ENCODE measurements around the gene ITPK1.
"Not testable (repeated sequence)": the region's sequence is repeated elsewhere in the genome, so short reads cannot be mapped to it uniquely, and the experiment has no call there.

The ITPK1 gene

DNA sequence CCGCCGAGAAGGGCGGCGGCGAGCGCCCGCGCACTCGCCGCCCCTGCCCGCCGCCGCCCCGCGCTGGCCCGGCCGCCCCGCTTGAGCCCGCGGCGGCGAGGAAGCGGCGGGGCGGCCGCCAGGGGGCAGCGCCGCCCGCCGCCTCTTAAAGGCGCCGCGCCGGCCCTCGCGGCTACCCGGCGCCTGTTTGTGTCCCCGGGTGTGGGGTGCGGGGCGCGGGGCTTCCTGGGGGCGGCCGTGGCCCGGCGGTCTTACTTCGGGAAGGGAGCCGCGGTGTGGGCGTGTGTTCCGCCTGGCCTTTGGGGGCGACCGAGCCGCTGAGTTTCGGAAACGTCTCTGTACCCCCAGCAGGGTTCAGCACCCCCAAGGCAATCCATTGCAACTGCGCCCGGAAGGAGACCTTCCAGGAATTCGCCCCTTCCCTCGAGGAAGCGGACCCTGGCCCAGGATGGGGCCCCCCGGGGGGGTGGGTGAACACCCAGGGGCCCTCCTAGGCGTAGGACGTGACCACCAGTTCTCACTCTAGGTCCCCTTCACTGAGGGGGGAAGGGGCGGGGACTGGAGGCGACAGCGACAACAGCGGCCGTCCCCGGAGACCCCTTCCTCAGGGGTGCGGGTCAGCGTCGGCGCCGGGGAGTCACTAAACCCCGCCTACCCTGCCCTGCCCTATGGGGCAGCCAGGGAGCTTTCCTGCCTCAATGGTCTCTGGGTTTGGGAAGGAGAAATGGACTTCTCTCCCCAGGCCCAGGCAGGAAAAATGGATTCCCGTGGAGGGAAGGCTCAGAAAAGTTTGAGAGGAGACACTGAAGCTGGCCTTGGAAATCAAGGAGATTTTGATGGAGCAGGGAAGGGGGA is at the start of gene ITPK1:
ITPK1 (minus strand) TSS at position 105 of the 855 bp plus-strand sequence. CDS start 762 bp downstream, outside the sequence.
- DNase-seq: peak; percentile 65

DNA sequence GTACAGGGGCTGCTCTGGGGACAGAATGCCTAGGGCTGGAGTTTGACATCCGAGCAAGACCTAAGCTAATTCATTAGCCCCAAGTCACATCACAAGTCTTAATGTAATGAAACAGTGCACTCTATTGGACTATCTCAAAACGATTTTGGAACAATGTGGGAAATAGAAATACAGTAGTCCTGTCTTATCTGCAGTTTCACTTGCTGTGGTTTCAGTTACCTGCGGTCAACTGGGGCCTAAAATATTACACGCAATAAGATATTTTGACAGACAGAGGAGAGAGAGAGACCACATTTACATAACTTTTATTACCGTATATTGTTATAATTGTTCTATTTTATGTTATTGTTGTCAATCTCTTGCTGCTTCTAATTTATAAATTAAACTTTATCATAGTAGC is 47.8 kb upstream of the ITPK1 start:
- DNase-seq: no peak

DNA sequence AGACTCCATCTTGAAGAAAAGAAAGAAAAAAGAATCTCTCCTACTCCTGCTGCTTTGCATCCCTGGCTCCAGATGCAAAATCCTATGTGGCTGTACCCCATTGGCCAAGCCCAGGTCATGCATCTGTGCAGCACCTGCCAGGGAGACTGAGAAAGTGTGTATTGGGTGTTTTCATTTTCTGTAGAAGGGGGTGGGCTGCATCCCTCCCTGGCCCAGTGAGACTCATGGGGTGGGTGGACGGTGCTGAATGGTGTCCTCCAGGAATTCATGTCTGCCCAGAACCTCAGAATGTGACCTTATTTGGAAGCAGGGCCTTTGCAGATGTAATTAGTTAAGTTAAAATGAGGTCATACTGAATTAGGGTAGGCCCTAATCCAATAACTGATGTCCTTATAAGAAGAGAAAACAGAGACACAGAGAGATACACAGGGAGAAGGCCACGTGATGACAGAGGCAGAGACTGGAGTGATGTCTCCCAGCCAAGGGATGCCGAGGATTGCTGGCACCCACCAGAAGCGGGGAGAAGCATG is 45.8 kb upstream of the ITPK1 start:
- no peak for DNase-seq

DNA sequence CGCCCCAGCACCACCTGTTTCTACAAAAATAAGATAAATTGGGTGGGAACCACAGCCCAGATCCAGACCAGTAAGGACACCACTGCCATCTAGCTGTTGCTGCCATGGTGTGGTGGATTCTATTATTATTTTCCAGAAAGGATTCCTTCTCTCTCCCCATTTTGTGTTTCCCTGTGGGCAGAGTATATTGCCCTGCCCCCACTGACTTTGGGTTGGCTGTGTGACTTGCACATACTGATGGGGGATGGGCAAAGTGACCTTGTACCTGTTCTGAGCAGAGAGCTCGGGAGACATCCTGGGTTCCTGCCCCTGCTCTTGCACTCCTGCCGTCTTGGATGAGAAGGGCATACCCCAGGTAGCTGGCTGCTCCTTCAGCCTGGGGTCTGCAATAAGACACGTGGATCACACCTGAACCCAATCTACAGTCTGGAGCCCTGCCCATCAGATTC is 44.7 kb upstream of the ITPK1 start:
- DNase-seq: no peak

DNA sequence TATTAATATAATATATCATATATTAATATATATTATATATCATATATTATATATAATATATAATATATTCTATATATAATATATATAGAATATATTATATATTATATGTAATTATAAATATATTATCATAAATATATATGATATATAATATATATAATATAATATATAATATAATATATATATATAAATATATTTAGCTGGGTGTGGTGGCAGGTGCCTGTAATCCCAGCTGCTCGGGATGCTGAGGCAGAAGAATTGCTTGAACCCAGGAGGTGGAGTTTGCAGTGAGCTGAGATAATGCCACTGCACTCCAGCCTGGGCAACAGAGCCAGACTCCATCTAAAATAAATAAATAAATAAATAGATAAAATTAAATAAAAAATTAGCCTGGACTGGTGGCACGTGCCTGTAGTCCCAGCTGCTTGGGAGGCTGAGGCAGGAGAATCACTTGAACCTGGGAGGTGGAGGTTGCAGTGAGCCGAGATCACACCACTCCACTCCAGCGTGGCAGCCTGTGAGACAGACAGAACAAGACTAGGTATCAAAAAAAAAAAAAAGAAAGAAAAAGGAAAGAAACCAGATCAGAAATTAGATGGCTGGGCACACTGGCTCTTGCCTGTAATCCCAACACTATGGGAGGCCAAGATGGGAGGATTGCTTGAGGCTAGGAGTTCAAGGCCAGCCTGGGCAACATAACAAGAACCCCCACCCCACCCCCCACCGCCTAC is 44.1 kb upstream of the ITPK1 start:
- not testable (repeated sequence) for DNase-seq

DNA sequence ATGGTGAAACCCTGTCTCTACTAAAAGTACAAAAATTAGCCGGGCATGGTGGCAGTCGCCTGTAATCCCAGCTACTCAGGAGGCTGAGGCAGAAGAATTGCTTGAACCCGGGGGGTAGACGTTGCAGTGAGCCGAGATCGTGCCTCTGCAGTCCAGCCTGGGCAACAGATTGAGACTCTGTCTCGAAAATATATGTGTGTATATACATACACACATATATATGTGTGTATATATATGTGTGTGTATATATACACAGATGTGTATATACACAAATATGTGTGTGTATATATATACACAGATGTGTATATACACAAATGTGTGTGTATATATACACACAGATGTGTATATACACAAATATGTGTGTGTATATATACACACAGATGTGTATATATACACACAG is 42.6 kb upstream of the ITPK1 start:
- not testable (repeated sequence) for DNase-seq

DNA sequence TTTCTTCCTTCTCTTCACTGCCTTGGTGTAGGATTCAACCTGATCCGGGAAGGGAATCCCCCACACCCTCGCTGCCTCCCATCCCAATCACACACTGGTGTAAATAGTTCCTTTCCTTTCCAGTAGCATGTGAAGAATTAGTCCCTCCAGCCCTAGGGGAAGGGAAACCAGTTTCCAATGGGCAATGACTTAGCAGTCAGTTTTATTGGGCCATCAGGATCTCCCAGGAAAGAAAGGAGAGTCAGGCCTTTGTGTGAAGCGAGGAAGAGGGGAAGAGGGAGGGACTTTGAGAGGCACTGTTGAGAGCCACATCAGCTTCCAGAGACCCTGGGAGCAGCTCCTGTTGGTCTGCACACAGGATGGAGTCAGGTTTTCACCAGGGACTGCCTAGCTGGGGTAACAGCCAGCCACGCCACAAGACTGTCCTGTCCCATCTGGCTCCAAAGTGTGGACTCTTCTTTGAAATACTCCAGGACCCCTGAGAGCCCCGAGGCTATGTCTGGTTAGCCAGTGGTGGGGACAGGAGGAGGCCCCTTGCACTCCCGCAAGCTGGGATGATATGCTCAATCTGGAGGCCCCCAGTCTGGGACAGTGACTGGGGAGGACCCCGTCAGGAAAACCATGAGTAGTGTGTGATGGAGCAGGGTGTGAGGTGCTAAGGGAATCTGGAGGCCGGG is 41.1 kb upstream of the ITPK1 start:
- DNase-seq: no peak

DNA sequence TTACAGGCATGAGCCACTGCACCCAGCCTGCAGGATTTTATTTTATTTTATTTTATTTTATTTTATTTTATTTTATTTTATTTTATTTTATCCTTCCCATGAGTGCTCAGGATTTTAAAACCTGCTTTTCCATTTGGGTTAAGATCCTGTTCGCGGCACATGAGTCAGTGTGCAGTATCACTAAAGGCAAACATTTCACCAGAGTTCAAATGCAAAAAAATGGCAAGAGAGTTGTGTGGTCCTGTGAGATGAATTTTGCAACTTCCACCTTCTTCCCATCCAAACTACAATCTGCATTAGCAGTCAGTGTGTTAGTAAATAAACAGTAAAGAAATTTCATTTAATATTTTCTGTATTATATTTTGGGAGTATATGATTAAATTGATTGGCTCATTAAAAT is 39.9 kb upstream of the ITPK1 start:
- DNase-seq: no peak

DNA sequence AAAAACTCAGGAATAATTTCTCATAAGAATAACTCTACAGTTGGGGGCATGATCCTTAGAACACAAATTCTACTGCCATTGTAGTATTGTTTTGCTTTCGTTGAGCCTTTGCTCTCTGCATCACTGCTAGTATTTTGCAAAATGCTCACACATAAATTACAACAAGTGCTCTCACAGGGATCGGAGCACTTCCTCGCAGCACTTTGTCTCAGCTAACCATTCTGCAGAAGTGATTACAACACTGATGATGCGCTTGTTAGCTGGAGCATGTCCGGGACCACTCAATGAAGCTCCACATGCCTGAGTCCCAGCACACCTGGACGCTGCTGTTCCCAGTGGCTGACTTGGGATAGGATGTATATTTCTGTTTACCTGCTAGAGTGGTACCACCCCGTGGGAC is 37.4 kb upstream of the ITPK1 start:
- DNase-seq: no peak

DNA sequence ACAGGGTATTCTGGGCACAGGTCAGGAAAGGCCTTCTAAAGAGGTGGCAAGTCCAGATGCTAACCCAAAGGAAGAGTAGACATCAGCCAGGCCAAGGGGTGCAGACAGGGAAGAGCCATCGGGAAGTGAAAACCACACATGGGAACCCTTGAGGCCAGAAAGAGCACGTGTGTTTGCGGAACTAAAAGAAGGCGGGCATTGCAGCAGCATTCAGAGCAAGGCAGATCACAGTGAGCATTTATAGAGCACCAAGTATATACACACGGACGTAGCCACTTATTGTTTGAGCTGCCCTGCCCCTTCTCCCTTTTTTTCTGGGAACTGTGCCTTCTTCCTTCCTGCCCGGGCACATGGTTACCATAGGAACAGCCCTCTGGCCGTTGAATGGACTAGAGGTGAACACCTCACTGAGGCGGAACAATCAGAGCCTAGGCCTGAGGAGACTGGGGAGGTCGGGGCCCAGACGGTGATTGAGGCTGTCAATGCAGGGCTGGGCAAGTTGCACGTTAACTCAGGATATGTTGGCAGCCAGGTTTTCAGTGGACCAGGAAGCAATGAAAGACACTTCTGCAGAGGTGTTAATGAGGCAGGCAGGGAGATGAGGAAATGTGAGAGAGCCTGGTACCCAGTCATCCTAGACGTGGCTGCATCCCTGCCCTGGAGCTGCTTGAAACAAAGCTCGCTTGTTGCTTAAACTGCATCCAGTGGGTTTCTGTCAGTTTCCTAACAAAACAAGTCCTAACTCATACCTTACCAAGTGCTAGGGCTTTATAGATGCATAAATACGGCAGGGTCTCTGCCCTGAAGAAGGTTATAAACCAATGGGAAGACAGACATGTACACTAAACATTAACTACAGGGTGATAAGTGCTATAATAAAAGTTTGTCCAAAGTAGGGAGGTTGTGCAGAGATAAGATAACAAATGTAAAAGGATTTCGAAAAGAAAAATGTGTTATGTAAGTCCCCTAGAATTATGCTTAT is 34.8 kb upstream of the ITPK1 start:
- no peak for DNase-seq

DNA sequence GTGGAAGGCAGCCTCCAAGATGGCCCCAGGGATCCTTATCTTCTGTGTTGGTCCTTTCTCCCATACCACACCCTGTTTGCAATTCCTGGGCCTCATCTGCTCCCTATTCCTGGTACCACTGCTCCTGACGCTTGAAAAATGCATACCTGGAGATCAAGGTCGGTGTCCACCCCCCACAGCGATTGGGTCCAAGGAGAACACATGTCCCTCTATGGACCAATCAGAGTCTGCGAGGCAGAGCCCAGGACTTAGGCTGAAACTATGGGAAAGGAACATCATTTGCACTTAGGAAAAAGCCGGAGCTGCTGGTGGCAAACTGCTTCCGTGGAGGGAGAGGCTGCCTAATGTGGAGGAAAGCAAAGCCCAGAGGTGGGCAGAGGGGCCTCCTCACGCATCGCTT is 33.3 kb upstream of the ITPK1 start:
- no peak for DNase-seq

DNA sequence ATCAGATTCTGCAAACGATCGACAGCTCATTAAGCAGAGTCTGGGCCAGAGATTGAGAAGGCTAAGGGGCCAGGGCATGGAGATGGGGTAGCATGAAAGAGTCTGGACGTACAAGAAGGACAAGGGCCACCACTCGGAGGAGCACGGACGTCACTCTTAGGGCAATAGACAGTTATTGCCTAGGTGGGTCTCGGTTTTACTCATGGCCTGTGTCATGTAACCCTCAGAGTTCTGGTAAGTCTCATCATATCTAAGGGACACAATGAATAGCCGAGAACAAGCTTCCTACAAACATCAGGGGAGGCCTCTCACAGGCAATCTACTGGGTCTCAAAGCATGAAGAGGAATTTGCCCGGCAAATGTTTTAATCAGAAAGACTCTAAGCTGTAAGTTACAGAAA is 30.4 kb upstream of the ITPK1 start:
- DNase-seq: no peak

DNA sequence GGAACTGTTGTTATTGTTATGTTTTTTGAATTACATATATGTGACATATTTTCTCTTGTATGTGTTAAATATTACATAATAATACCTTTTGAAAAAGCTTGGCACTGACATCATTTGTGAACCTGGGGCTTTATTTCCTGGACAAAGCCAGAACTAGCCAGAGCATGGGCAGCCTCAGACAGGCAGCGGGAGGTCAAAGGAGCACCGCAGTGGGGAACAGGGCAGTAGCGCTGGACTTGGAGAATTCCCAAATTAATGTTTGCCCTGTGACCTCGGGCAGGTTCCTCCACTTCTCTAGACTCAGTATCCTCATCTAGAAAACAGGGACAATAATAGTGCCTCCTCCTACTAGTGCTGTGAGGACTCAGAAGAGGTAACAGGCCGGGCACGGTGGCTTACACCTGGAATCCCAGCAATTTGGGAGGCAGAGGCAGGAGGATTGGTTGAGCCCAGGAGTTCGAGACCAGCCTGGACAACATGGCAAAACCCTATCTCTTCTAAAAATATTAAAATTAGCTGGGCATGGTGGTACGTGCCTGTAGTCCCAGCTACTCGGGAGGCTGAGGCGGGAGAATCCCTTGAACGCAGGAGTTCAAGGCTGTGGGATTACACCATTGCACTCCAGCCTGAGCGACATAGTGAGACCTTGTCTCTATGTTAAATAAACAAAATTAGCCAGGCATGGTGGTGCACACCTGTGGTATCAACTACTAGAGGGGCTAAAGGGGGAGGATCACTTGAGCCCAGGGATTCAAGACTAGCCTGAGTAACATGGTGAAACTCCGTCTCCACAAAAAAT is 27.3 kb upstream of the ITPK1 start:
- no peak for DNase-seq

DNA sequence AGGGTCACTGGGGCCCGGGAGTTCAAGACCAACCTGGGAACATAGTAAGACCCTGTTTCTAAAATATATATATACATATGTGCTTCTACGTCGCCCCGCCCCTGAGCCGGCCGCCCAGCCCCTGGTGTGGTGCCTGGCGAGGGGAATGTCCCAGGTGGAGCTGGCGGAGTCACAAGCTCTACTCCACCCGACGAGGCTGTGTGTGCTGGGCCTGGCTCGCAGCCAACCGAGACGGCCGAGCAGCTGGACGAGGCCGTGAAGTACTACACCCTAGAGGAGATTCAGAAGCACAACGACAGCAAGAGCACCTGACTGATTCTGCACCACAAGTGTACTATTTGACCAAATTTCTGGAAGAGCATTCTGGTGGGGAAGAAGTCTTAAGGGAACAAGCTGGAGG is 22.1 kb upstream of the ITPK1 start:
- DNase-seq: no peak

DNA sequence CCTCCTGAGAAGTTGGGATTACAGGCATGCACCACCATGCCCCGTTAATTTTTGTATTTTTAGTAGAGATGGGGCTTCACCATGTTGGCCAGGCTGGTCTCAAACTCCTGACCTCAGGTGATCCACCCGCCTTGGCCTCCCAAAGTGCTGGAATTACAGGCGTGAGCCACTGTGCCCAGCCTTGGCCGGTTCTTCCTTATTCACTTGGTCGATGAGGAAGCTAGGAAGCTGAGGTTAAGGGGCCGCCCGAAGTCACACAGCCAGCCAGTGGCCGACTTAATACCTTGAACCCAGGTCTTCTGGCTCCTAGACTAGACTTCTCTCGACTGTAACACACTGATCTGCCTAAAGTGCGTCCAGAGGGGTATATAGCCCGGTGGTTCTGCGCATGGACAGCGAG is 20.8 kb upstream of the ITPK1 start:
- not testable (repeated sequence) for DNase-seq

DNA sequence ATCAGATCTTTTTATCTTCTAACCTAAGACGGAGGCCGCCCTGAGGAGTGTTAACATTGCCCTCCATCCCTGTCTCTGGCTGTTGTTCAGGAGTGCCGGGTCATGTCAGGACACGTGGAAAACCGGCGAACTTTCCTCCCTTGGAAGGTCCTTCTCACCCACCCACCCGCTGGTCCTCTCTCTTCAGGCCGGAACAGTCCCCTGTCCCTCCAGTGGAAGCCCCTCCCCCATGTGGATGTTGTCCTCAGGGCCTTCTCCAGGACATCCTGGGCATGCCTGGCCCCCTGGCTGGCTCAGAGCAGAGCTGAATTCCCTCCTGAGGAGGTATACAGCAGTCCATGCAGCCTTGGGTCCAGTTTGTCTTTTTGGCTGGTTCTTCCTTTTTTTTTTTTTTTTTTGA is 20.3 kb upstream of the ITPK1 start:
- DNase-seq: no peak

DNA sequence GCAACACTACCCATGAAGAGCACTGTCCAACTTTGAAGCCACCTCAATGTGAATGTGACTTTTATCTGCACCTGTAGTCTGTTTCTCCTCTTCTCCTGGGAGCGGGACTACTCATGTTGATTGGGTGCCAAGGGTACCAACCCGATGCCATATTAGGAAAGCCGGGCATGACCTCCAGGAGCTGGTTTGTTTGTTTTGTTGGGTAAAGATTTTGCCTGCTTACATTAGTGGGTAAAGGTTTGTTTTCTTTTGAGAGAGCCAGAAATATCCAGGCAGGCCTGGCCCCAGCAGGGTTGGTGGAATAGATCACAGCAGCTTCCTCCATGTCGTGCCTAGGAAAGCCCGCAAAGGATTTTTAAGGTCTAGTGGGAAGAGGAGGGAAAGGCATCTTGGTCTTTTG is 19.7 kb upstream of the ITPK1 start:
- no peak for DNase-seq

DNA sequence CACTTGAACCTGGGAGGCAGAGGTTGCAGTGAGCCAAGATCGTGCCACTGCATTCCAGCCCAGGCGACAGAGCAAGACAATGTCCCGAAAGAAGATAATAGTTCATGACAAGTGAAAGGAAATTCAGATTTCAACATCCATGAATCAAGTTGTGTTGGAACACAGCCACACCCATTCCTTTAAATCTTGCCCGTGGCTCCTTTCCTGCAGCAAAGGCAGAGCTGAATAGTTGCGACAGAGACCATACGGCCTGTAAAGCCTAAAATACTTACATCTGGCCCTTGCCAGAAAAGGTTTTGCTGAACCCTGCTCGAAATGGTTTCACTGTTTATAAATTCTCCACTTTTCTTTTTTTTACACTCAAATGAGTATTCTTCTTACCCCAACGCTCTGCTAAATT is 17.7 kb upstream of the ITPK1 start:
- DNase-seq: no peak

DNA sequence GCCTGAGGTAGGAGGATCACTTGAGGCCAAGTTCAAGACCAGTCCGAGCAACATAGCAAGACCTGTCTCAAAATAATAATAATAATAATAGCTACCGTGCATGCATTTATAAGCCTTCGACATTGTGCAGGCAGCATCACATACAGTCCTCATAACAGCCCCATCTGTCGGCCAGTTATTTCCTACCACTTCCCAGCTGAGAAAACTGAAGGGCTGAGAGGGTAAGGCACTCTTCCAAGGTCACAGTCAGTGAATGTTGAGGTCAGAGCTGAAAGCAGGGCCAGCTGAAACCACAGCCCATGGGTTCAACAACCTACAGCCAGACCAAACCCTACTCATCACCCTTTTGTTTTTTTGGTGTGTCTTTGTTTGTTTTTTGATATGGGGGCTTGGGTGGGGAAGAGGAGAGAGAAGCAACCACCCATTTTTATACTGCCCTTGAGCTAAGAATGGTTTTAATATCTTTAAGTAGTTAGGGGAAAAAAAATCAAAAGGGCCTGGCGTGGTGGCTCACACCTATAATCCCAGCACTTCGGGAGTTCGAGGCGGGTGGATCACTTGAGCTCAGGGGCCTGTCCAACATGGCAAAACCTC is 16.8 kb upstream of the ITPK1 start:
- peak; percentile 44 for DNase-seq

DNA sequence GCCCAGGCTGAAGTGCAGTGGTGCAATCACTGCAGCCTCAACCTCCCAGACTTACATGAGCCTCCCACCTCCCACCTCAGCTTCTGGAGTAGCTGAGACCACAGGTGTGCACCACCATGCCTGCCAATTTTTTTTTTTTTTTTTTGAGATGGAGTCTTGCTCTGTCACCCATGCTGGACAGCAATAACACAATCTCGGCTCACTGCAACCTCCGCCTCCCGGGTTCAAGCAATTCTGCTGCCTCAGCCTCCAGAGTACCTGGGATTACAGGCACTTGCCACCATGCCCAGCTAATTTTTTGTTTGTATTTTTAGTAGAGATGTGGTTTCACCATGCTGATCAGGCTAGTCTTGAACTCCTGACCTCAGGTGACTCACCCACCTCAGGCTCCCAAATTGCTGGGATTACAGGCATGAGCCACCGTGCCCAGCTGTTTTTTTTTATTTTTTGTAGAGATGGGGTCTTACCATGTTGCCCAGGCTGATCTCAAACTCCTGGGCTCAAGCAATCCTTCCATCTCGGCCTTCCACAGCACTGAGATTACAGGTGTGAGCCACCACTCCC is 15.6 kb upstream of the ITPK1 start:
- not testable (repeated sequence) for DNase-seq

Data from CD4-positive, alpha-beta T cell treated with Interleukin-6 for 4 hours (primary cell).